Mesenteric fat pad (tissue), 1 donor: ENCODE measurements around the gene PARK7. TPM values are rescaled to one million over a fixed set of nuclear protein-coding genes. Genes with fewer than 3 reads are reported as not detected.

Source experiments
- DNase-seq: peaks from one replicate; pipeline ENCODE4 v3.0.0-alpha.2; 2020; ENCODE audit warnings: low spot score
- total RNA-seq: library from RNA; stranded (reverse); fragmentation: NEBNext Ultra II Directional; extraction: Animal tissue kit (Norgen Biotek cat#: 25700); gene quantifications from one replicate; pipeline ENCODE4 v1.2.1, GENCODE V29; 2021
- donor health status: DM: yes; HTN: yes; CAD: no.

The PARK7 gene
- total RNA-seq, 1 donor from 2014 or later, result 295 TPM

DNA sequence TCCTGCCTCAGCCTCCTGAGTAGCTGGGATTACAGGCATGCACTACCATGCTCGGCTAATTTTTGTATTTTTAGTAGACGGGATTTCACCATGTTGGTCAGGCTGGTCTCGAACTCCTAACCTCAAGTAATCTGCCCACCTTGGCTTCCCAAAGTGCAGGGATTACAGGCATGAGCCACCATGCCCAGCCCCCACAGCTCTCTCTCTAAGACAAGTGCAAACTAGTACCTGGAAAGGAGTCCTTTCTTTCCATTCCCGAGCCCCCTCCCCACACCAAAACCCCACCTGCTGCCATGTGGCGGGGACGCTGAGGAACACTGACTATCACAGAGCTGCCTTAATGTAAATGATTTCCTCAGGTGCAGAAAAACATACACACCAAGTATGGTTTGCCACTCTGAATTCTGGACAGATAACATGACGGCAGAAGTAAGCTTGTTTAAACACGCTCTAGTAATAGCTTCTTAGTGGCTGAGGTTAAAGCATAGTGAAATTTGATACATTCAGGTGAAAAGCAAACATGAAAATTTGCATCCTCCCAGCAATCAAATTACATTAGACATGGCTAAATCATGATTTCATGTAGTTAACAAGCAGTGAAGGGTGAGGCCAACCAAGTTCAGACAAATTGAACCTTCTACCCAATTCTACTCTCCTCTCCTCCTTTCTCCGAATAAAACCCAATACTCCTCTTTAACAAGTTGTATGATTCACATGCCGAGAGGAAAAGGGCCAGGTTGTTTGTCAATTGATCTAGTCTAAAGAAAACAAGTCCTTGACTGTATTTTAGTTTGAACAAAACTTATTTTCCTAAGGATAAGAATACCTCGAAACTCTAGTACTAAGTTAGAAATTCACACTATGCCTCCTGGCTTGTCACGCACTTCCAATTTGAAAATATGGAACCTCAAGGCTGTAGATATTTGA is 44.8 kb downstream of the PARK7 start:
- DNase-seq, result no peak

DNA sequence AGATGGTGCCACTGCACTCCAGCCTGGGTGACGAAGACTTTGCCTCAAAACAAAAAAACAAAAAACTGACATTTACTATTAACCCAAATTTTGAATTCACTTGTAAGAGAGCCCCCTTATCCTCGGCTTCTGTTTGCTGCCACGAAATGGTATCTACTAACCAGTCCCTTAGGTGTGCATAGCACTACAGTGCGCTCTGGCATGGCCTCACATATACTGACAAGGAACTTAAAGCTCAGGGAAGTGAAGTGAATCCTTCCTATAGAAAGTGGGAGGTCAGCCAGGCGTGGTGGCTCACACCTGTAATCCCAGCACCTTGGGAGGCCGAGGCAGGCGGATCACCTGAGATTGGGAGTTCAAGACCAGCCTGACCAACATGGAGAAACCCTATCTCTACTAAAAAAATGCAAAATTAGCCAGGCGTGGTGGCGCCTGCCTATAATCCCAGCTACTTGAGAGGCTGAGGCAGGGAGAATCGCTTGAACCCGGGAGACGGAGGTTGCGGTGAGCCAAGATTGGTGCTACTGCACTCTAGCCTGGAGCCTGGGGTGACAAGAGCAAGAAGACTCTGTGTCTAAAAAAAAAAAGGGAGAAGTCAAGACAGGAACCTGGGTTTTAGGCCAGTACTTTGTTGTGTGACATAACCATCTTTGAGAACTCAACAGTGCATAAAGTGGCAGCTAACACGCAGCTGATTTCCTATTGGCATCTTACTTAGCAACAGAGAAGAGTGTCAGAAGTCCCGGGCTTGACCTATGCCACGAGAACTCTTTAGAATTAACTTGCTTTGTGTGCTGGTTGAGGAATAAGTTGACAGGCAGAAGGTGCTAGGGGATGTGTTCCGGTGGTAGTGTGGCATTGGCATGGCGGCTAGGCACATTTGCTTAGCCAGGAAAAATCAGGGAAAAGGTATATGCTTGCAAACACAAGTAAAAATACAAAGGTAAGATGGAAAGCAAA is 47.8 kb downstream of the PARK7 start:
- DNase-seq, result no peak

GRCh38 chr1:8010080-8010664 is 48.7 kb downstream of the PARK7 start:
- no peak for DNase-seq

- DNase-seq, result no peak
These were observed 49.5 kb downstream of the PARK7 start for GRCh38 chr1:8011016-8011415.

- DNase-seq, result no peak
These were observed 50.7 kb downstream of the PARK7 start for GRCh38 chr1:8011923-8012858.

GRCh38 chr1:8012955-8013354 is 51.4 kb downstream of the PARK7 start:
- DNase-seq, result no peak

DNA sequence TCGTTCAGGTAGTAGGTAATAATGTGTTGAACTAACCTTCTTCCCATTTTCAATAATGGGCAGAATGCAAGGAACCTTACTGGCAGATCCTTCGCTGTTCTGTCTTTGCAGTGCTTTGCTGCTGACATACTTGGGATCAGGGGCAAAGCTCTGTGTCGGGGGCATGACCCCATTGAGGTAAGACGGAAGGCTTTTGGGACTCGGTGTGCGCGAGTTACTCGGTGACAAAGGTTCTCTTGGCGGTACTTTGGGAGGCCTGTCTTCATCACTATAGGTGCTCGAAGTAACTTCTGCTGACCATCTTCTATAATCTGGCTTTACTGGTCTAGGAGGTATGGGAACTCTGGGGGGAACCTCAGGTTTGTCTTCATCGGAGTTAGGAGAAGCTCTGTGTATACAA is 51.9 kb downstream of the PARK7 start:
- DNase-seq, result no peak

GRCh38 chr1:8013800-8014199 is 52.3 kb downstream of the PARK7 start:
- DNase-seq, result no peak

DNA sequence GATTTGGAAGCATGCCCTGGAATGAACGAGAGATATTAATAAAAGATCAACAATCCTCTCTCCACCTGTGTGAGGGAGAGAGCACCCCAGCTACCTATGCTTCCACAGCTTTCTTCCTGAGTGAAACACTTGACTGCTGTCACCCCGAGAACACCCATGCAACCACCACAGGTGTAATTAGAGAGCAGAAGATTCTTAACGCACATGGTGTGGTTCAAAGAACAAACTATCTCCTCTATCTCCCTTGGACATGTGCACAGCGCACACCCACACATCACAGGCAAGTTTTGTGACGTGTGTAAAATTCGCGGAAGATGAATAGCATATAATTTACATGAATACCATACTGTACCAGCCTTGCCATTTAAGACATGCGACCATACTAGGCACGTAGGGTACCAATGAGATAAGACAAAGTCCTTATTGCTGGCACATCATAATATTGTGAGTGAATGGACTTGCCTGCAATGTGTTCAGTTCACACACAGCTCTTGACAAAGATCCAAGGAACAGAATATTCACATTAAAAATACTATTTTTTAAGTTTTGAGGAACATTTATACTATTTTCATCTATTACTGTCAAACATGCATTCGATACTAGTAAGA is 53.0 kb downstream of the PARK7 start:
- no peak for DNase-seq

DNA sequence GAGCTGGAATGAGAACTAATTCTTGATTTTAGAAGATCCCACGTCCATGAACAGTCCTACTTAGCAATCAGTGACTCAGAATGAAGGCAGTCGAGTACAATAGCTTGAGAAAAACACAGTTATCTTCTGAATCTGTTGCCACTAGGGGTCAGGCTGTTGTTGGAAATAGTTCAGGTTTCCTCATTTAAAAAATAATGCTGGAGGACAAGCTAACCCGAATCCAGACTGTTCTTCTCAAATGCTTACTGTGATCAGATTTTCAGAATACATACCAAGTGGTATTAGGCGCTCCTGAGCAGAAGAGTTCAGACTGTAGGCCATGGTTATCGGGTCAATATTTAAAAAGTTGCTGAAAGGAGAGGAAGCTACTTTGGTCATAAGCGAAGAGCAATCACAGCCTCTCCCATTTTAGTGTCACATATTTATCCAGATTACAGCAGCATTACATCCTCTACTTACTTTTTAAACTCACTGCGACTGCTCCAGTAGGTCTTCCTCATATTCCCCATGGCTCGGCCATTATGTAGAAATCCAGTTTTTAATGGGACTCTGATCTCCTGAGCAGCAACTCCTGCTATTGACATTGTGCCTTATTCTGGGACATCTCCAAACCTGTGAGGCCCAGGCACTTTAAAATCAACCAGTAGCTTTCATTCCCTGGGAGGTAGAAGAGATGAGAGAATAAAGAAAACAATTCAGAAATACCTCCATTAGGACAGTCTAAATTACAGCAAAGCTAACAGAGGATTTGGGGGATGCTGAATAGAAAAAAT is 53.7 kb downstream of the PARK7 start:
- DNase-seq, result no peak

- no peak for DNase-seq
These were observed 54.3 kb downstream of the PARK7 start for GRCh38 chr1:8015809-8016165.

DNA sequence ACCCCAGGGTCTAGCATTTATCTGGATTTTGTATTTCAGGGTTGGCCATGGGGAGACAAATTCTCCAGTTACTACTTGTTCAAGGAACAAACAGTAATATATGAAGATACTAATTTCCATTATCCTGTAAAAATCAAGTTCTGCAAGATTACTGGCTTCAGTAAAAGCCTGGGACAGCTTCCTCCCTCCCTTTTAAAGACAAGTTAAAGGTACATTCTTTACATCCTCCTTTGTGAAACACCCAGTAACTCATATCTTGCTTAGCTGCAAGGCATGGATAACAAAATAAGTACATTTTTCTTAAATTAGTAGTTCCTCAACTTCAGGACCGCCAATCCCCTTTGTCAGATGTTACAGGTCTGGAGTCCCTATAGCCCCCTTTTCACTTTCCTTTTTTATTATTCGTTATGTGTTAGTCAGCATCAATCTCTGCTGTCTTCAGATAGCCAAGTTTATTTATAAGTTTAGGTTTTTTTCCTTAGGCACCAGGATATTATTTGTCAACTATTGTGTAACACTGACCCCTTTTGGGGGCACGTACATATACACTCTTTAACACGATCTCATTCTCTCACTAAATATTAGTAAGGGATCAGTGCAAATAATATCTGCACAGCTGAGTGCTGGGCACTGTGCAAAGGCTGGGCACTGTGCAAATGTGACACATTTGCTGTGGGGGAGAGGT is 54.8 kb downstream of the PARK7 start:
- DNase-seq, result no peak

DNA sequence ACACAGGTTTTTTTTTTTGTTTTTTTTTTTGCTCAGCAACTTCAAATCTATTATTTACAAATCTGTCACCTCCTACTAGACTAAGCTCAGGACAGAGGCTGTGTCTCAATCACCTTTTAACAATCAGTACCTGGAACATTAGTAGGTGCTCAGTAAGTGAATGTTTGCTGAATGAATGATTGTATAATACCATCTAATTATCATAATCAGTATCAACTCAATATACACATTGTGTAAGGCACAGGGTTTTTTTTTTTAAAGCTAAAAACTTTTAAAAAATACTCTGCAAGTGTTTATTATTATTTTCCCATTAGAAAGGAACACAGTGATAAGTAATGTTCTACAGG is 55.4 kb downstream of the PARK7 start:
- DNase-seq, result no peak

GRCh38 chr1:8017495-8018197 is 56.1 kb downstream of the PARK7 start:
- no peak for DNase-seq

DNA sequence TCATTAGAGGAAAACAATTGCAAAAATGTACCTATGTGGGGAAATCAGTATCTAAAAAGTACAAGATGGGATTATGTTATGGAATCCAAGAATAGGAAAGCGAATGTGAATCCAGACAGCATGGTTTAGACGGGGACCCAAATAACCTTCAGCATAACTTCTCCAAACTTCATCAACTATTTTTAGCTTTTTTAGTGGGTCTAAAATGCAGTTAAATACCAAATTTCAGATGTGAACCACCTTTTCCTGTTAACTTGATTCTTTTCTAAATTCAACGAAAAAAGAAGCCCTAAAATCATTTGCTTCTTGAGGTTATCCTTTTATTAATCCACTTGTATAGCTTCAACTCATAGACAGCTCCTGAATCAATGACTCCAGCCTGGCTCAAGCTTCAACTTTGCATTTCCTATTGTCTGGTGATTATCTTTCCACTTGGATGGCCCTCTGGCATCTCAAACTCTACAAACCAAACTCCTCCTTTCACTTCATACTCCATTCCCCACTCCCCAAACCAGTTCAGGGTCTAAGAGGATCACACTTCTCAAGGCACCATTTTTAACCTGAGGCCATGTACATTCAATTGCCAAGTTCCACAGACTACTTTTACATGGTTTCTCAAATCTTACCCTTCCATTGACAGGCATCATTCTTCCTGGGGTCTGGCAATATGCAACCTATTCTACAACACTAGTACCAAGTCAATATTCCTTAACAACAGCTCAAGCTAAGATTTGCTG is 57.1 kb downstream of the PARK7 start:
- no peak for DNase-seq

DNA sequence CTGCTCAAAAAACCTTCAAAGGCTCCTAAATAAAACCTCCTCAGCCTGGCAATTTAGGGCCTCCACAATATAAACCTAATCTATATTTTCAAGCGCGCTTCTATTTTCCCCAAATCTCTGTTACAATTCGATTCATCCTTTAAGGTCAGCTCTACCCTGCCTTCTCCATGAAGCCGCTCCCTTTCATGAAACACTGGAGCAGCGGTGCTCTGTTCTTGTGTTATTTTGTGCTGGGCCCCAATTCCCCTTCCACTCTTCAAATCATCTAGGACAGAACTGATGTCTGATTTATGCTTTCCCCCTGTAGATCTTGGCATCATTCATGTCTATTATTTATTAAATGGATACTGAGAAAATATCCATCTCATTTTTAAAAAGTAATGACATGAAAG is 57.7 kb downstream of the PARK7 start:
- DNase-seq, result no peak

- no peak for DNase-seq
These were observed 58.5 kb downstream of the PARK7 start for GRCh38 chr1:8020032-8020431.
